GM12801 (cell line): ENCODE data around the gene KNTC1.

Experiments used
- TF ChIP-seq, protein P1 (sequence below): IDR thresholded peaks from one replicate; pipeline ENCODE4 v1.5.1; 2011; ENCODE audit warnings: control low read depth; ENCODE audit not compliant: insufficient read length; ENCODE audit errors: extremely low read depth

Gene KNTC1

DNA sequence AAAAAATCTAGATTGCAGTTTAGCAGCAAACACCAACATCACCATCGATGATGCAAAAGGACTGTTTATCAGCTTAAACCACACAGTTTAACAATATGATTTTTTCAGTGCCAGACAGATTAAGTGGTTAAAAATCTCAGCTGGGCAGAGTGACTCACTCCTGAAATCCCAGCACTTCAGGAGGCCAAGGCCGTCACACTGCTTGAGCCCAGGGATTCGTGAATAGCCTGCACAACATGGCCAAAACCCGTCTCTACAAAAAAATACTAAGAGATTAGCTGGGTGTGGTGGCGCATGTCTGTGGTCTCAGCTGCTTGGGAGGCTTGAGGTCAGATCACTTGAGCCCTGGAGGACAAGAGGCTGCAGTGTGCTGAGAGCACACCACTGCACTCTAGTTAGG is 9.2 kb upstream of the KNTC1 start:
- TF ChIP-seq, protein P1, sequence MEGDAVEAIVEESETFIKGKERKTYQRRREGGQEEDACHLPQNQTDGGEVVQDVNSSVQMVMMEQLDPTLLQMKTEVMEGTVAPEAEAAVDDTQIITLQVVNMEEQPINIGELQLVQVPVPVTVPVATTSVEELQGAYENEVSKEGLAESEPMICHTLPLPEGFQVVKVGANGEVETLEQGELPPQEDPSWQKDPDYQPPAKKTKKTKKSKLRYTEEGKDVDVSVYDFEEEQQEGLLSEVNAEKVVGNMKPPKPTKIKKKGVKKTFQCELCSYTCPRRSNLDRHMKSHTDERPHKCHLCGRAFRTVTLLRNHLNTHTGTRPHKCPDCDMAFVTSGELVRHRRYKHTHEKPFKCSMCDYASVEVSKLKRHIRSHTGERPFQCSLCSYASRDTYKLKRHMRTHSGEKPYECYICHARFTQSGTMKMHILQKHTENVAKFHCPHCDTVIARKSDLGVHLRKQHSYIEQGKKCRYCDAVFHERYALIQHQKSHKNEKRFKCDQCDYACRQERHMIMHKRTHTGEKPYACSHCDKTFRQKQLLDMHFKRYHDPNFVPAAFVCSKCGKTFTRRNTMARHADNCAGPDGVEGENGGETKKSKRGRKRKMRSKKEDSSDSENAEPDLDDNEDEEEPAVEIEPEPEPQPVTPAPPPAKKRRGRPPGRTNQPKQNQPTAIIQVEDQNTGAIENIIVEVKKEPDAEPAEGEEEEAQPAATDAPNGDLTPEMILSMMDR: no peak

DNA sequence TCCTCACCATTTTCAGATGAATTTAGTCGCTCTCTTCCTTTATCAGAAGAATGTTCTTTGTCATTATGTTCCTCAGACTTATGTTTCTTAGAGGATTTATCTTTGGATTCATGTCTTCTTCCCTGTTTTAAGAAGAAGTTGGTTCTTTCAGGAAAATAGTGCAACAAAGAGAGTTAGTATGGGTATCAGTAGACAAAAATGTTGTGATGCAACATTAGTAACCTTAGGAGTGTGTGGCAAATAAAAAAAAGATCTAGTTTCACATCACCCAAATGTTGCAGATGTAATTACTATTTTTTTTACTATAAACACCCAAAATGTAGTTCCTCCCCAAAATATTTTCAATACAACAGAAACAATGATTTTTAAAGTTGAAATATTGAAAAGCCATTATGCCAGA is 8.1 kb upstream of the KNTC1 start:
- TF ChIP-seq, protein P1: no peak

DNA sequence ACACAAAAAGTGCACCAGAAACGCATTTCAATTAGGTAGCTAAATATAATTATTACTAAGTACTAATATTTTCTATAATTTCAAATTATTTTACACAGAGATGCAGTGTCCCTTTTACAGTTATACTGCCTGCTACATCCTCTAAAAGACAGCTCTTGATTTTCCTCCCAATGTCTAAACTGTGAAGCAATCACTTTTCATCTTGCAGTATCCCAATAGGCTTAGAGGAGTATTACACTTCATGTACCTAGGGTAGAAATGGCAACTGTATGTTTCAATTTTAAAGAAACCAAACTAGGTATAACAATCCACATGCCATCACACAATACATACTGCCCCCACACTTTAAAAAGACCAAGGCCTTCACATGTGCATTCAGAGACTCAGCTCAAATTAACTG is 7.6 kb upstream of the KNTC1 start:
- TF ChIP-seq, protein P1: no peak

DNA sequence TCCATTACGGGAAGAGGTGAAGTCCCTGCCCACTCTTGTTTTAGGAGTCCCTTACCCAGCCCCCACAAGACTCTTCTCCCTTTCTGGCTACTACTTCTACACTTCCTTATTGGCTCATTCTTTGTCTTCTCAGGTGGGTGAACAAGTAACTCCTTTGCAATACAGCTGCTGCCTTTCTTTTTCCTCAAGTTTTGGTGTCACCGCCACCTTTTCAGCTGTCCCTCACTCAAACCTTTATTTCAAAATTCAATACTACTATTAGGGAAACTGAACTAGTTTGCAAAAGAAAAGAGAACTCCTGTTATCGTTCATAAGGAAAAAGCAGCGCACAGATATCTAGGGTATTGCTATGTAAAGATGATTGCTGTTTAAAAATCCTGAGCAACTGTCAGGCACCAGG is 6.4 kb upstream of the KNTC1 start:
- TF ChIP-seq, protein P1: no peak

DNA sequence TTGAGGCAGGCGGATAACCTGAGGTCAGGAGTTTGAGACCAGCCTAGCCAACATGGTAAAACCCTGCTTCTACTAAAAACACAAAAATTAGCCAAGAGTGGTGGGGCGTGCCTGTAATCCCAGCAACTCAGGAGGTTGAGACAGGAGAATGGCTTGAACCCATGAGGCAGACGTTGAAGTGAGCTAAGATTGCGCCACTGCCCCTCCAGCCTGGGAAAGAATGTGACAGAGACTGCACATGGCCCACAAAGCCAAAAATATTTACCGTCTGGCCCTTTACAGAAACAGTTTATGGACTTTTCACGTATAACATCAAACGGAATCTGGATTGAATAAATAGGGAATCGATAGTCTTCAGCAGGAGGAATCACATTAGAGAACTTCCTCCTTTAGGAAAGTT is 3.8 kb upstream of the KNTC1 start:
- TF ChIP-seq, protein P1: no peak

DNA sequence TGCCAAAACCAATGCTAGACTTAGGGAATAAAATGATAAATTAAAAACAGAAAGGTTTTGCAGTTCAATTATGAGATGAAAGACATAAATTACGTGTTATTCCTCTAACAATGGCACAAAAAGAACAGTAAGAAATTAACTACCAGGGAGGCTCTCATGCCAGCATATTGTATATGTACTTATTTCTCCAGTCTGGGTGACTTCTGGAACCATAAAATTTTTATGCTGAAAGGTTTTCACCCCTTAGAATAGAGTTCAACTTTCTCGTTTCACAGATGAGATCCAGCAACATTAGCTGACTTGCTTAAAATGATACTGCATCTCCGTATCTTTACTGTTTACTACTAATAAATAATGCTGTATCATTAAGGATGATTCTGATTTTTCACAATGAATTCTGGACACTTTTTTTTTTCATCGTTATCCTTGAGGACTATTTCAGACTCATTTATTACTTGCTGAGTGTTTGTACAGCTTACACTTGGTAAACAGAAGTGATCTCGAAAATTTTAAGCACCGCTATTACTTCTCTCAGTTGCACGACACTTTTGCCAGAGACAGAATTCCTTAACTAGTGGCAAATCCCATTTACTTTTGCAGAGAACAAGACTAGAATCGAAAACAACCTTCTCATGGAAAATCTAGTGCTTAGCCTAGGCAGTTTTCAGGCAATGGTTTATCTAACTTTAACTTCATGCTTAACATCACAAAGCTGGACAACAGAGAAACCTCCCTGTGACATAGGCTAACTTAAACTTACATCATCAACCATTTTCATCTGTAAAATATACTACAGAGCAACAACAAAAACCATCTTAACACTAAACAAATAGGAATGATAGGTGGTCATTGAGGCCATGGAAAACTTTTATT is 3.0 kb upstream of the KNTC1 start:
- TF ChIP-seq, protein P1: no peak

DNA sequence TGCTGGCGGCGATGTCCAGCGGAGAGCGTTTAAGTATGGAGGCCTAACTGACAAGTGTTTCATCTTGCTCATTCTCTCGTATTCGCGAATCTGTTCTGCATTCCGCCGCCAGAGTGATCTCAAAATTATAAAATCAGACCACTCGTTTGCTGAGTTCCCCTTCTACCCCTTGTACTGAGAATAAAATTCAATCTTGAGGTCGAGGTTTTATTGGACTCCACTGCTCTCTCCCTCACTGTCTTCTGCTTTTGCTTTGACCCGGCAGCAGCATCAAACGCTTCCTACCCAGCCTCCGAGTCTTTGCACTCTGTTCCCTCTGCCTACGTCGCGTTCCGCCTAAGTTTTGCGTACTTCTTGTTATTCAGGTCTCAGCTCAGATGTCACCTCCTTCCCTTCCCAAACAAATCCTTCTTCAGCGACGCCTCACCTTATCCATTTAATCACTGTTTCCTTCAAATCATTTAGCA is 462 bp downstream of the KNTC1 start:
- TF ChIP-seq, protein P1: no peak
